Breast epithelium (tissue), 4 donors: ENCODE measurements around the gene NFAM1. TPM values are rescaled to one million over a fixed set of nuclear protein-coding genes. Genes with fewer than 3 reads are reported as not detected.

Source experiments
- DNase-seq, 2 donors: peaks; one replicate each; pipeline ENCODE4 v3.0.0-alpha.2; 2019; ENCODE audit warnings: low spot score in 2 of 2
- H3K27ac ChIP-seq, 2 donors: fragments of 200-600 bp; sonication (generic) in 1 of 2; one replicate each; pipeline ENCODE4 v1.5.1; 2016 to 2019; ENCODE audit warnings: mild to moderate bottlenecking in 1 of 2
- H3K27me3 ChIP-seq, 2 donors: fragments of 200-600 bp; sonication (generic) in 1 of 2; one replicate each; pipeline versions ENCODE4 v1.5.1 to v1.6.0; 2017 to 2019; ENCODE audit warnings: control low read depth in 1 of 2, mild to moderate bottlenecking in 1 of 2
- H3K36me3 ChIP-seq: fragments of 200-600 bp; one replicate; pipeline ENCODE4 v1.5.1; 2019
- H3K4me1 ChIP-seq, 2 donors: fragments of 200-600 bp; sonication (generic); one replicate each; pipeline ENCODE4 v1.5.1; 2016 to 2019; ENCODE audit warnings: control low read depth in 1 of 2
- H3K4me3 ChIP-seq, 3 donors: fragments of 200-600 bp; sonication (generic); 1 replicate in 2 of 3; 2 replicates in 1 of 3; pipeline ENCODE4 v1.5.1; 2016 to 2019; ENCODE audit warnings: mild to moderate bottlenecking in 3 of 3, moderate library complexity in 2 of 3
- H3K9me3 ChIP-seq, 2 donors: fragments of 200-600 bp; sonication (generic) in 1 of 2; one replicate each; pipeline ENCODE4 v1.5.1; 2016 to 2019; ENCODE audit warnings: control low read depth in 1 of 2
- POLR2A ChIP-seq: fragments of 450-650 bp; IDR thresholded peaks from one replicate; pipeline ENCODE4 v1.6.1; 2016; ENCODE audit warnings: antibody characterized with exemption, mild to moderate bottlenecking, moderate library complexity
- POLR2AphosphoS5 ChIP-seq, 3 donors: sonication (generic); formaldehyde crosslinking; IDR thresholded peaks; one replicate each; pipeline ENCODE4 v1.6.1; 2017; ENCODE audit warnings: antibody characterized with exemption in 3 of 3
- intact Hi-C: fragments of 100-400 bp; cut with DNase I; formaldehyde crosslinking; loops from one replicate; pipeline ENCODE4 v1.15.1; 2023; ENCODE audit warnings: low total_unique reads
- total RNA-seq, 3 donors: library from RNA; depleted of rRNA; stranded (reverse); fragments of >200 nt; gene quantifications; one replicate each; pipeline ENCODE4 v1.1.0, GENCODE V29; 2016
- TF ChIP-seq, protein P1 (sequence below), 3 donors: fragments of 450-650 bp; IDR thresholded peaks; one replicate each; pipeline ENCODE4 v1.5.1; 2016 to 2017; ENCODE audit warnings: antibody characterized with exemption in 3 of 3, mild to moderate bottlenecking in 3 of 3, moderate library complexity in 3 of 3

The NFAM1 gene
- total RNA-seq, 3 donors from 2014 or later = 0.66 to 4.3 (median 1.5) TPM

DNA sequence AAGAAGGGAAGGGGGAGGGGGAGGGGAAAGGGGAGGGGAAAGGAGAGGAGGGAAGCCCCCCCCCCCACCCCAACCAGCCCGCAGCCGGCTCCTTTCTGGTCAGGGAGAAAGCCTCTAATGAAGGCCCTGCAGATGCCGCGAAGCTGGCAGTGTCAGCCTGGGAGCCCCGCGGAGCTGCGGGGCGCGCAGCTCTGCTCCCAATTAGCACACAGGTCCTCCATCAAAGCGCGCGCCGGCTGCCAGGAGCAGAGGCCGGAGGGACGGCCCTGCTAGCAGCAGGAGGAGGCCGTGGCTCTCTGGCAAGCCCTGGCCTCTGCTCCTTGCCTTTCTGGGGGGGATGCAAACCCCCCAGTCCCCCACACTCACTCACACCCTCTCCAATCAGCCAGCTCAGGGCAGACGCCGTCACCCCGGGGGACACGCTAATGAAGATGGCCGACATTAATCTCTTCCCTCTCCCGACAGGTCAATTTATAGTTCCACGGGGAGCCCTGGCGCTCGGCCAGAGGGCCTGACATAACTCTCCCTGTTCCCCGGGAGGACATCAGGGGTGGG, 91.3 kb downstream of the NFAM1 start:
- Histone ChIP-seq H3K4me3 (no peak overlapping the region), H3K4me1 (peaks cover 0 to 5% of the 10 kb centered on the region in 2 donors)
- DNase-seq = no peak

GRCh38 chr22:42340150-42340549, 92.1 kb downstream of the NFAM1 start:
- intact Hi-C loops = no loop called here
- TF ChIP-seq, protein P1, sequence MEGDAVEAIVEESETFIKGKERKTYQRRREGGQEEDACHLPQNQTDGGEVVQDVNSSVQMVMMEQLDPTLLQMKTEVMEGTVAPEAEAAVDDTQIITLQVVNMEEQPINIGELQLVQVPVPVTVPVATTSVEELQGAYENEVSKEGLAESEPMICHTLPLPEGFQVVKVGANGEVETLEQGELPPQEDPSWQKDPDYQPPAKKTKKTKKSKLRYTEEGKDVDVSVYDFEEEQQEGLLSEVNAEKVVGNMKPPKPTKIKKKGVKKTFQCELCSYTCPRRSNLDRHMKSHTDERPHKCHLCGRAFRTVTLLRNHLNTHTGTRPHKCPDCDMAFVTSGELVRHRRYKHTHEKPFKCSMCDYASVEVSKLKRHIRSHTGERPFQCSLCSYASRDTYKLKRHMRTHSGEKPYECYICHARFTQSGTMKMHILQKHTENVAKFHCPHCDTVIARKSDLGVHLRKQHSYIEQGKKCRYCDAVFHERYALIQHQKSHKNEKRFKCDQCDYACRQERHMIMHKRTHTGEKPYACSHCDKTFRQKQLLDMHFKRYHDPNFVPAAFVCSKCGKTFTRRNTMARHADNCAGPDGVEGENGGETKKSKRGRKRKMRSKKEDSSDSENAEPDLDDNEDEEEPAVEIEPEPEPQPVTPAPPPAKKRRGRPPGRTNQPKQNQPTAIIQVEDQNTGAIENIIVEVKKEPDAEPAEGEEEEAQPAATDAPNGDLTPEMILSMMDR (IDR thresholded peaks at IDR 0.05) = no peak
- TF ChIP-seq POLR2A (no peak), POLR2AphosphoS5 (IDR thresholded peaks at IDR 0.05) (no peak)
- H3K36me3 ChIP-seq = no peaks in the 10 kb centered on the region
- peaks cover 0 to 5% of the 10 kb centered on the region in 2 donors for H3K4me1 ChIP-seq
- H3K4me3 ChIP-seq = no peak overlapping the region
- no peaks in the 10 kb centered on the region for H3K27me3 ChIP-seq
- no peak for DNase-seq
- H3K9me3 ChIP-seq = no peaks in the 10 kb centered on the region
- H3K27ac ChIP-seq = no peak overlapping the region

More for the DNA sequence above, 91.3 kb downstream of the NFAM1 start:
- H3K27me3 ChIP-seq = no peaks in the 10 kb centered on the region
- H3K36me3 ChIP-seq = no peaks in the 10 kb centered on the region
- intact Hi-C loops = no loop called here
- H3K9me3 ChIP-seq = no peaks in the 10 kb centered on the region
- no peak for TF ChIP-seq POLR2AphosphoS5 (IDR thresholded peaks at IDR 0.05)
- no peak for TF ChIP-seq POLR2A
- TF ChIP-seq, protein P1 (IDR thresholded peaks at IDR 0.05) = no peak
- no peak overlapping the region for H3K27ac ChIP-seq

- intact Hi-C loops = no loop called here
- no peaks in the 10 kb centered on the region for H3K9me3 ChIP-seq
- no peak for TF ChIP-seq POLR2A
- DNase-seq = no peak
- H3K36me3 ChIP-seq = no peaks in the 10 kb centered on the region
- no peaks in the 10 kb centered on the region for H3K4me1 ChIP-seq
- no peak overlapping the region for H3K27ac ChIP-seq
- no peaks in the 10 kb centered on the region for H3K27me3 ChIP-seq
- H3K4me3 ChIP-seq = no peak overlapping the region
These were observed 93.7 kb downstream of the NFAM1 start for GRCh38 chr22:42338479-42338878.

- Histone ChIP-seq H3K36me3 (no peaks in the 10 kb centered on the region), H3K9me3 (no peaks in the 10 kb centered on the region), H3K4me3 (no peak overlapping the region), H3K4me1 (no peaks in the 10 kb centered on the region), H3K27ac (no peak overlapping the region), H3K27me3 (no peaks in the 10 kb centered on the region)
- no peak for DNase-seq
- TF ChIP-seq POLR2A = no peak
- TF ChIP-seq, protein P1 (IDR thresholded peaks at IDR 0.05) = no peak
- intact Hi-C loops = no loop called here
These were observed 94.8 kb downstream of the NFAM1 start for GRCh38 chr22:42337356-42337755.

DNA sequence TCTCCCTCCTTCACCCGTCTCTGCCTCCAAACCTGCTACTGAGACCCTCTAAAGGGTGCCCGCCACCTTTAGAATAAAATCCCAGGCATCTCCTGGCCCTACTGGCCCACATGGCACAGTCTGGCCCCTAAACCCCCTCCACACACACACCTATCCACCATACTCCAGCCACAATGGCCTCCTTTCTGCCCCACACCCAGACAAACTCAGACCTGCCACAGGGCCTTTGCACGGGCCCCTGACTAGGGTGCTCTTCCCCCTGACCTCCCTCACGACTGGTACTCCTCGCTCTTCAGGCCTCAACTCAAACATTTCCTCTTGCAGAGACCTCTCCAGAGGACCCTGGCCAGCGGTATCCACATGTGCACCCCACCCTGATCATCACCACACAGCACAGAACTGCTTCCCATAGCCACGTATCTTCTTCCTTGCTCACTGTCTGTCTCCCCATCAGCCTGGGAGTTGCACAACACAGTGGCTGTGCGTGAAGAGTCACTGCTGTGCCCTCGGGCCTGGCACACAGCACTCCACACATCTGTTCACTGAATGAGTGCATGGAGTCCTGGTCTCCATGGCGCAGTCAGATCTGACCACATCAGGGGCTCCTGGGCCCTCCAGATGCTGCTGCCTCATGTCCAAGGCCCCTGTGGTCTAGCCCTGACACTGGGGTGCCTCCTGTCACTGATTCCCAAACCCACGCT, 95.5 kb downstream of the NFAM1 start:
- Histone ChIP-seq H3K4me3 (no peak overlapping the region), H3K36me3 (no peaks in the 10 kb centered on the region), H3K27ac (no peak overlapping the region), H3K4me1 (no peaks in the 10 kb centered on the region), H3K9me3 (no peaks in the 10 kb centered on the region), H3K27me3 (no peaks in the 10 kb centered on the region)
- TF ChIP-seq POLR2A (no peak), POLR2AphosphoS5 (IDR thresholded peaks at IDR 0.05) (no peak)
- TF ChIP-seq, protein P1 (IDR thresholded peaks at IDR 0.05) = no peak
- intact Hi-C loops = no loop called here
- no peak for DNase-seq
